H1 (cell line): ENCODE data around the gene LILRA1. TPM values are rescaled to one million over a fixed set of nuclear protein-coding genes. Genes with fewer than 3 reads are reported as not detected.
"Not testable (repeated sequence)": the region's sequence is repeated elsewhere in the genome, so short reads cannot be mapped to it uniquely, and the experiment has no call there.

Experiments
- CTCF ChIA-PET: fragments of 300-600 bp; sonication (Branson Sonifier 250); formaldehyde crosslinking; loops from one replicate; lab custom pipeline; 2021; ENCODE audit not compliant: partially characterized antibody; lab: Charles Lee
- POLR2A ChIA-PET: fragments of 300-600 bp; sonication (Branson Sonifier 250); formaldehyde crosslinking; loops from one replicate; lab custom pipeline; 2021; ENCODE audit warnings: inconsistent platforms; ENCODE audit not compliant: partially characterized antibody; lab: Charles Lee
- DNase-seq, 2 experiments: peaks; one replicate each; pipeline versions ENCODE4 v3.0.0 to v3.0.0-alpha.2; 2010 to 2022; ENCODE audit warnings: low spot score in 2 of 2, low read depth in 1 of 2, mixed read lengths in 1 of 2
- FAIRE-seq: peaks from 2 replicates; lab custom pipeline; 2011; peaks lifted over from hg19 to GRCh38; lab: Jason Lieb, UNC
- H2AFZ ChIP-seq: 2 replicates; pipeline ENCODE4 v1.8.1; 2012; ENCODE audit warnings: low read length, inconsistent platforms
- H2AK5ac ChIP-seq: 2 replicates; pipeline ENCODE4 v1.6.1; 2013; ENCODE audit warnings: low read depth, low read length
- H2BK120ac ChIP-seq: replicated peaks from 2 replicates; pipeline ENCODE3; 2013; ENCODE audit warnings: low read depth, low read length, inconsistent platforms
- H2BK12ac ChIP-seq: 2 replicates; pipeline ENCODE4 v1.6.1; 2013; ENCODE audit warnings: low read depth, low read length
- H2BK15ac ChIP-seq: 2 replicates; pipeline ENCODE4 v1.6.1; 2013; ENCODE audit warnings: low read length
- H2BK20ac ChIP-seq: 2 replicates; pipeline ENCODE4 v1.6.1; 2013; ENCODE audit warnings: low read length
- H2BK5ac ChIP-seq: 2 replicates; pipeline ENCODE4 v1.6.1; 2013; ENCODE audit warnings: low read depth, low read length
- H3K14ac ChIP-seq: 2 replicates; pipeline ENCODE4 v1.6.1; 2013; ENCODE audit warnings: inconsistent platforms; ENCODE audit not compliant: insufficient read length
- H3K18ac ChIP-seq: 2 replicates; pipeline ENCODE4 v1.6.1; 2013; ENCODE audit warnings: low read length; ENCODE audit errors: extremely low read depth
- H3K23ac ChIP-seq: 2 replicates; pipeline ENCODE4 v1.6.1; 2013; ENCODE audit warnings: inconsistent platforms; ENCODE audit not compliant: insufficient read length
- H3K23me2 ChIP-seq: 2 replicates; pipeline ENCODE4 v1.6.1; 2013; ENCODE audit warnings: low read depth, low read length
- H3K27ac ChIP-seq: 2 replicates; pipeline ENCODE4 v1.6.1; 2011; ENCODE audit warnings: low read depth, low read length, inconsistent platforms
- H3K27me3 ChIP-seq, 4 experiments: replicated peaks in 1 of 4; 1 replicate in 1 of 4; 2 replicates in 3 of 4; pipeline versions ENCODE4 v1.6.1 to v1.8.1; 2011 to 2013; ENCODE audit warnings: low read length in 3 of 4, mild to moderate bottlenecking in 3 of 4, inconsistent platforms in 2 of 4, mixed read lengths in 2 of 4, moderate library complexity in 1 of 4; ENCODE audit not compliant: control insufficient read depth in 3 of 4, insufficient read depth in 3 of 4; ENCODE audit errors: extremely low read depth in 1 of 4
- H3K36me3 ChIP-seq, 4 experiments: 2 replicates each; pipeline versions ENCODE4 v1.6.1 to v1.8.1; 2011 to 2013; ENCODE audit warnings: mild to moderate bottlenecking in 4 of 4, low read length in 3 of 4, moderate library complexity in 2 of 4, control low read depth in 1 of 4, inconsistent platforms in 1 of 4; ENCODE audit not compliant: insufficient read depth in 4 of 4, control insufficient read depth in 2 of 4
- H3K4ac ChIP-seq: replicated peaks from 2 replicates; pipeline ENCODE3; 2013; ENCODE audit warnings: low read length, low read depth, mixed read lengths, inconsistent platforms; ENCODE audit not compliant: insufficient read length
- H3K4me1 ChIP-seq, 4 experiments: replicated peaks in 1 of 4; 1 replicate in 1 of 4; 2 replicates in 3 of 4; pipeline versions ENCODE4 v1.6.1 to v1.8.1; 2011 to 2013; ENCODE audit warnings: low read length in 3 of 4, inconsistent platforms in 2 of 4, mixed read lengths in 1 of 4; ENCODE audit not compliant: insufficient read depth in 4 of 4, control insufficient read depth in 3 of 4
- H3K4me2 ChIP-seq, 2 experiments: 2 replicates each; pipeline versions ENCODE4 v1.6.1 to v1.8.1; 2011 to 2013; ENCODE audit warnings: low read depth in 2 of 2, low read length in 2 of 2, control low read depth in 1 of 2, inconsistent platforms in 1 of 2, mild to moderate bottlenecking in 1 of 2; ENCODE audit not compliant: insufficient read depth in 1 of 2
- H3K4me3 ChIP-seq, 4 experiments: fragments of 200-600, 300-600 bp in 1 of 4; sonication (generic), shearing (Covaris generic), sonication (Bioruptor Twin) in 1 of 4; 2 replicates each; pipeline versions ENCODE4 v1.5.1 to v1.8.1; 2011 to 2016; ENCODE audit warnings: low read length in 4 of 4, low read depth in 3 of 4, control low read depth in 2 of 4, inconsistent platforms in 2 of 4, mild to moderate bottlenecking in 2 of 4, mixed read lengths in 1 of 4, moderate library complexity in 1 of 4; ENCODE audit not compliant: insufficient read depth in 2 of 4; ENCODE audit errors: extremely low read depth in 1 of 4
- H3K56ac ChIP-seq: replicated peaks from 2 replicates; pipeline ENCODE3; 2013; ENCODE audit warnings: low read depth, mild to moderate bottlenecking, mixed read lengths, low read length, inconsistent platforms; ENCODE audit not compliant: insufficient read length
- H3K79me1 ChIP-seq: 2 replicates; pipeline ENCODE4 v1.6.1; 2013; ENCODE audit warnings: low read depth, low read length, control low read depth
- H3K79me2 ChIP-seq, 2 experiments: 2 replicates each; pipeline versions ENCODE4 v1.6.1 to v1.8.1; 2012 to 2013; ENCODE audit warnings: low read length in 2 of 2, mild to moderate bottlenecking in 2 of 2, inconsistent platforms in 1 of 2; ENCODE audit not compliant: insufficient read depth in 2 of 2, control insufficient read depth in 1 of 2
- H3K9ac ChIP-seq, 4 experiments: replicated peaks in 1 of 4; 1 replicate in 1 of 4; 2 replicates in 3 of 4; pipeline versions ENCODE4 v1.6.1 to v1.8.1; 2011 to 2013; ENCODE audit warnings: low read depth in 3 of 4, low read length in 3 of 4, control low read depth in 2 of 4, mild to moderate bottlenecking in 2 of 4, moderate library complexity in 2 of 4, inconsistent platforms in 1 of 4; ENCODE audit errors: extremely low read depth in 1 of 4
- H3K9me3 ChIP-seq, 2 experiments: 2 replicates each; pipeline versions ENCODE4 v1.6.1 to v1.8.1; 2012 to 2013; ENCODE audit warnings: mild to moderate bottlenecking in 2 of 2, moderate library complexity in 2 of 2, control low read depth in 1 of 2, inconsistent platforms in 1 of 2, low read depth in 1 of 2, low read length in 1 of 2, mixed read lengths in 1 of 2; ENCODE audit not compliant: insufficient read depth in 2 of 2
- H4K20me1 ChIP-seq, 2 experiments: replicated peaks in 1 of 2; 2 replicates each; pipeline versions ENCODE3 to v1.8.1; 2011 to 2013; ENCODE audit warnings: inconsistent platforms in 2 of 2, low read length in 2 of 2, mild to moderate bottlenecking in 1 of 2; ENCODE audit not compliant: insufficient read depth in 2 of 2, control insufficient read depth in 1 of 2
- H4K5ac ChIP-seq: 2 replicates; pipeline ENCODE4 v1.6.1; 2013; ENCODE audit warnings: low read length, low read depth, mixed read lengths, inconsistent platforms; ENCODE audit not compliant: insufficient read length
- H4K8ac ChIP-seq: 2 replicates; pipeline ENCODE4 v1.8.0; 2013; ENCODE audit warnings: mild to moderate bottlenecking, moderate library complexity, low read length, inconsistent platforms; ENCODE audit not compliant: insufficient read depth; ENCODE audit errors: extremely low read depth
- H4K91ac ChIP-seq: replicated peaks from 2 replicates; pipeline ENCODE3; 2013; ENCODE audit warnings: low read length, mixed read lengths, inconsistent platforms; ENCODE audit not compliant: insufficient read length
- WGBS, 2 experiments: shearing (Covaris generic) in 1 of 2; methylation state at CpG; one replicate each; pipeline versions ENCODE4 v1.1.6 to v1.1.7; 2013 to 2015; ENCODE audit warnings: low lambda C conversion rate in 2 of 2, mixed read lengths in 2 of 2, inconsistent platforms in 1 of 2, low coverage in 1 of 2, missing lambda C conversion rate in 1 of 2; ENCODE audit not compliant: insufficient replicate concordance in 2 of 2, insufficient coverage in 1 of 2, insufficient read length in 1 of 2; ENCODE audit errors: extremely low coverage in 1 of 2, missing lambda C conversion rate in 1 of 2; 5-methylcytosine and 5-hydroxymethylcytosine counted together
- polyA plus RNA-seq, 7 experiments: library from polyadenylated mRNA; depleted of rRNA in 3 of 7; stranded (reverse) in 5 of 7; unstranded in 2 of 7; fragments of >200 nt in 5 of 7; fragments of 200-250 nt in 2 of 7; gene quantifications; 1 replicate in 5 of 7; 2 replicates in 1 of 7; 4 replicates in 1 of 7; pipeline versions ENCODE4 v1.2.1 to v1.2.3, GENCODE V29; 2011 to 2013; ENCODE audit warnings: missing spikeins in 2 of 7, mixed read lengths in 2 of 7
- total RNA-seq: library from RNA; stranded (reverse); fragmentation: NEBNext Ultra II Directional; extraction: Animal tissue kit (Norgen Biotek cat#: 25700); gene quantifications from 2 replicates; pipeline ENCODE4 v1.2.1, GENCODE V29; 2021

The LILRA1 gene
- total and polyA plus RNA-seq, 2 of the 8 experiments (the other 6 are each of a cell fraction or from before 2014, with no cell fraction given), result not detected

GRCh38 chr19:54575205-54575604 lies 18.2 kb upstream of the LILRA1 start:
- H4K5ac ChIP-seq, H3K14ac ChIP-seq, POLR2A ChIA-PET, H2BK12ac ChIP-seq, H3K4ac ChIP-seq, DNase-seq, H3K36me3 ChIP-seq, H2BK15ac ChIP-seq, H2AK5ac ChIP-seq, H4K20me1 ChIP-seq, H3K27ac ChIP-seq, H4K8ac ChIP-seq, H3K56ac ChIP-seq, H2AFZ ChIP-seq, H3K23me2 ChIP-seq, H2BK120ac ChIP-seq, FAIRE-seq, H3K4me2 ChIP-seq, H3K4me1 ChIP-seq, H3K27me3 ChIP-seq, H3K4me3 ChIP-seq, H3K18ac ChIP-seq, H3K79me1 ChIP-seq, H3K9ac ChIP-seq, H3K79me2 ChIP-seq, H4K91ac ChIP-seq, H3K23ac ChIP-seq, H2BK20ac ChIP-seq, H2BK5ac ChIP-seq: not testable (repeated sequence)
- peaks cover 54 to 72% of the 10 kb centered on the region in 2 experiments for H3K9me3 ChIP-seq
- WGBS, 2 experiments, result 76% methylated on average over 7 of the region's 9 CpGs; no CpG with 5 or more reads in 1 of the 2 experiments
- CTCF ChIA-PET, result interaction anchor here (0.6 kb wide), 1 partner anchor 8 kb away, joined by 3 read pairs; no protein-coding TSS in a partner anchor
